CD4-positive, alpha-beta T cell treated with Interleukin-1 beta for 1 hour (primary cell): Measurements from ENCODE around the gene HNRNPUL1.
A peak's percentile ranks its signal among the peaks of the same experiment; 100 is the strongest.

ENCODE experiments used
- DNase-seq, 2 donors: peaks; one replicate each; pipeline ENCODE4 v3.0.0-alpha.2; 2020 to 2022

HNRNPUL1 gene

DNA sequence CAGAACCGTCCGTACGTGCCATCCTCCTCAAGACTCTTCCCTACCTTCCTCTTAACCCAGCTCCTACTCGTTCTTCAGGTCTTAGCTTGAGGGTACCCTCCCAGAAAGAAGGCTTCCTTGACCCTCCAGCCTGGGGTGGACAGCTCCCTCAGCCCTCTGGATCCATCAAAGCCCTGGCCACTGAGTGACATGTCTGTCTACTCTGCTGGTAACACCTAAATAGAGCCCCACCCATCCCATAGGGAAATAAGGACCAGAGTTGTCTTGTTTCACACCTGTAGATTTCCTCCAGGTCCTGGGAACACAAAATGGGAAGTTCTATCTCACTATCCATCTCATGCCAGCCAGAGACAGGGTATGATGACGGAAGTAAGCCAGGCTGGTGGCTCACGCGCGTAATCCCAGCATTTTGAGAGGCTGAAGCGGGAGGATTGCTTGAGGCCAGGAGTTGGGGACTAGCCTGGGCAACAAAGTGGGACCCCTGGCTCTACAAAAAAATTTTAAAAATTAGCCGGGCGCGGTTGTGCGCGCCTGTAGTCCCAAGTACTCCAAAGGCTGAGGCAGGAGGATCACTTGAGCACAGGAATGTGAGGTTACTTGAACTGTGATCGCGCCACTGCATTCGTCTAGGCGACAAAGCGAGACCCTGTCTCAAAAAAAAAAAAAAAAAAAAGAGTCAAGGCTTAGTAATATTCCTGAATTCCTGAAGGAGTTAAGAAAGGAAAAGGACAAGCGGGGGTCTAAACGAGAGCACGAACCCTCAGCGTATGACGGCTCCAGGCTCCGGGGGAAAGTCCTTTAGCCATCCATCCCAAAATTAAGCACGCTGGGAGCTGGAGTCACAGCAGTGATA, 45.2 kb downstream of the HNRNPUL1 start:
- no peak for DNase-seq

GRCh38 chr19:41310033-41310831, 46.1 kb downstream of the HNRNPUL1 start, which contains the start of gene CCDC97:
Gene CCDC97, plus strand, starts transcription at chr19:41310172. Its CDS starts 139 bp downstream, at chr19:41310311.
- DNase-seq: peak; percentile 89 to 90

GRCh38 chr19:41311072-41311471, 46.9 kb downstream of the HNRNPUL1 start:
- no peak for DNase-seq

DNA sequence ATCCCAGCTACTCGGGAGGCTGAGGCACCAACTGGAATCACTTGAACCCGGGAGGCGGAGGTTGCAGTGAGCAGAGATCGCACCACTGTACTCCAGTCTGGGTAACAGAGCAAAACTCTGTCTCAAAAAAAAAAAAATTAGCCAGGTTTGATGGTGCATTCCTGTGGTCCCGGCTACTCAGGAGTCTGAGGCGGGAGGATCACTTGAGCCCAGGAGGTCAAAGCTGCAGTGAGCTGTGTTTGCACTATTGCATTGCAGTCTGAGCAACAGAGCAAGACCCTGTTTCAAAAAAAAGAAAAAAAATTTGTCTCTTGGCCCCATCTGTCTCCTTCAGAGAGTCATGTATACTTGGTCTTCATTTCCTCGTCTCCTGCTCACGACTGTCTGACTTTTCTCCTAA, 47.4 kb downstream of the HNRNPUL1 start:
- DNase-seq: no peak

- no peak for DNase-seq
Measured at GRCh38 chr19:41316306-41316920, 52.2 kb downstream of the HNRNPUL1 start.

DNA sequence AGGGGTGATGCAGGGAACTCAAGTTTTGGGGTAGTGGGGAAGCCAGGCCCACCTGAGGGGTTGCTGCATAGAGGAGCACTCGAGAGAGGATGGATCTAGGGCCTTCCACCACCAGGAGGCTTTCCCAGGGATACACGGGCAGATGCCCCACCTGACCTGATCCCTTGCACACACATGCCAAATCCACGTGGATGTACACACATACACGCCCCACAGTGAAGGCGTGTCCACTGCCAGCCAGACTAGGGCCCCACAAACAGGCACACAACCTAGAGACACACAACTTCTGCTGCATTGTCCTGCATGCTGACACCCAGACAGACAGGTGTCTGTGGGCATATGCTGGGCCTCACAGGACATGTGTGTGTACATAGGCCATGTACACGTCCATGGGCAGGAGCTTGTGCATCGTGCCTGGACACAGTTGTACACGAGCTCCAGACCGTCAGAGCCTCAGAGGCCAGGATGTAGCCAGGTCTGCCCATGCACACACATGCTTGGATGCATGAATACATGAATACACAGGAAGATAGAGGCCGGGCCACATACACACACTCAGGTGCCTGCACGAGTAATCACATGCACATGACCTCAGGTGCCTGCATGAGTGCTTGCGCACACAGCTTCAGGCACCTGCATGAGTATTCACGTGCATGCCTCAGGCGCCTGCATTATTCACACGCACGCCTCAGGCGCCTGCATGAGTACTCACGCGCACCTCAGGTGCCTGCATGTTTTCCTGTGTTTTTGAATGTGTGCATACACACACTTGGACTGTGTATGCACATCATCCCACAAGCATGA, 54.7 kb downstream of the HNRNPUL1 start:
- DNase-seq: no peak

- DNase-seq: no peak
Measured at GRCh38 chr19:41319500-41320184, 55.5 kb downstream of the HNRNPUL1 start.

- DNase-seq: no peak
Measured at GRCh38 chr19:41320185-41320518, 56.0 kb downstream of the HNRNPUL1 start.

DNA sequence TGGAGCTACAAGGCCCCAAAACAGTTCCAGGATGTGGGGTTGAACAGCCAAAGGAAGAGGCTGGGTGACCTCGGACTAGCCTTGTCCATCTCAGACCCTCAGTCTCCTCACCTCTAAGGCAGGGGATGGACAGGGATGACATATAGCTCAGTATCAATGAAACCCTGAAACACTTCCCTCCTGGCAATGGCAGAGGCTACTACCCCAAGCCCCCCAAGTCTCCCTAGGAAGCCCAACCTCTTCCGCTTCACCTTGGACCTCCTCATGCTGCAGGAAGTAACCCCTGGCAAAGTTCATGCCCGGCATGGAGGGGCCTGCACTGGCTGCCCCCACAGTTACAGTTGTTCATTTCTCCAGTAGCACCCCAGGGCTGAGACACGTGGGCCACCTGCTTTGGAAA, 56.4 kb downstream of the HNRNPUL1 start:
- no peak for DNase-seq

- no peak for DNase-seq
Measured at GRCh38 chr19:41321204-41321599, 57.0 kb downstream of the HNRNPUL1 start.

DNA sequence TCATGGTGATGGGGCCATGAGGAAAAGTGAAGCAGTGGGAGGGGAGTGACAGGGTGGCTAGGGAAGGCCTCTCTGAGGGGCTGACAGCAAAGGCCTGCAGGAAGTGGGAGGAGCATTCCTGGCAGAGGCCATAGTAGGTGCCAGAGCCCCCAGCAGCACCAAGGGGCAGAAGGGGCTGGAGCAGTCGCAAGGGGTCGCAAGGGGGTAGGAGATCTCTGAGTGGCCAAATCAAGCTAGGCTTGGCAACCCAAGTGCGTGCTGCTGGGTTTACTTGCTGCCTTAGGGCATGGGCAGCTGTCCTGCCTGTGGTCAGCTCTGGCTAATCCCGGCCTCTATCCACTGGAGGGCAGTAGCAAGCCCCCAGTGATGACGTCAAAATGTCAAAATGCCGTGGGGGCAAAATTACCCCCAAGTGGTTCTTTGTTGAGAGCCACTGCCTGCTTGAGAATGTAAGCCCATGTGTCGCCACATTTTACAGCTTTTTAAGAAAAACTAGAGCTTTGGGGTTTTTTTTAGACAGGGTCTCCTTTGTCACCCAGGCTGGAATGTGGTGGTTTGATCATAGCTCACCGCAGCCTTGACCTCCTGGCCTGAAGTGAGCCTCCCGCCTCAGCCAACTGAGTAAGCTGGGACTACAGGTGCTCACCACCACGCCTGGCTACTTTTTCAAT, 57.6 kb downstream of the HNRNPUL1 start:
- DNase-seq: no peak

- DNase-seq: no peak
Measured at GRCh38 chr19:41322451-41322850, 58.3 kb downstream of the HNRNPUL1 start.

DNA sequence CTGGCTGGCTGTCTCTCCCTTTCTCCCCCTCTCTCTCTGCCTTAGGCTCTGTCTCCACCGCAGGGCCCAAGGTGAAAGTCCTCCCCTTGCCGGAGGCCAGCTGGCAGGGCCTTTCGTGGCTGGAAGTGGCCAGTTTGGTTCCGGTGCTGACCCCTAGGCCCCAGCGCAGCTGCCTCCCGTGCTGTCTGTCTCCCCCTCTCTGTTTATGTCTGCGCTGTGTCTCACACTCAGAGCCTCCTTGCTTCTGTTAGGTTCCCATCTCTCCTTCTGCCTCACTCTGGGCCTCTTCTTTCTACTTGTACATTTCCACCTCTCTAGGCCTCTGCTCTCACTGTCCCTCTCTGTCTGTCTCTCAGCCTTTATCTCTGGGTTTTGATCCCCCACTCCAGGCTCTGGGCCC, 58.9 kb downstream of the HNRNPUL1 start:
- no peak for DNase-seq

DNA sequence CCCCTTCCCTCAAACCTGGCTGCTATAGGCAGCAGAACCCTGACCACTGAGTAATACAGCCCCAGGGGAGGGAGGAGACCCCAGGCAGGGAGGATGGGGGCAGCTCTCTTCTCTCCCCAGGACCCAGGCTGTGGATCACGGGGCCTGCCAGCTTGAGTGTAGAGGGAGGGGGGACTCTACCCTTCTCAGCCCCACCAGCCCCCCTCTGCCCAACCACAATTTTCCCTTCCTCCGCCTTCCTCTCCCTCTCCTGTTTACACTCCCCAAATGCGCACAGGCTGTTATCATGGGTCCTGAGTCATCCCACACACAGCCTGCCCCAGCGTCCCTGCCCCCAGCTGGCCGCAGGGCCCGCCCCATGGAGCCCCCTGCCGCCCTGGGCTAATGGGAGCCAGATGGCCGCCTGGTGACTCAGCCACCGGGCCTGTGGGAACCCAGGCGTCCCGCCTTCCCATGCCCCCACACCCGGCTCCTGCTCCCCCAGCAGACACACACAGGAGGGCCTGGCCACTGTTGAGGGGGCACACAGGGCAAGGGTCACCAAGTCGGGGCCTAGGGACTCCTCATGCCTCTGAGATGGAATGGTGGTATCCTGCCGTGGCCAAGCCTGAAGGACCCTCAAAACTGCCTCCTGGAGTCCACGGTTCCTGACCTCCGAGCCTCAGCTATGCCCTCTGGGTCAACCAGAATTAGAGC, 59.4 kb downstream of the HNRNPUL1 start:
- peak in 1 of 2 donors; percentile 49 for DNase-seq

- no peak for DNase-seq
Measured at GRCh38 chr19:41324231-41324702, 60.1 kb downstream of the HNRNPUL1 start.

DNA sequence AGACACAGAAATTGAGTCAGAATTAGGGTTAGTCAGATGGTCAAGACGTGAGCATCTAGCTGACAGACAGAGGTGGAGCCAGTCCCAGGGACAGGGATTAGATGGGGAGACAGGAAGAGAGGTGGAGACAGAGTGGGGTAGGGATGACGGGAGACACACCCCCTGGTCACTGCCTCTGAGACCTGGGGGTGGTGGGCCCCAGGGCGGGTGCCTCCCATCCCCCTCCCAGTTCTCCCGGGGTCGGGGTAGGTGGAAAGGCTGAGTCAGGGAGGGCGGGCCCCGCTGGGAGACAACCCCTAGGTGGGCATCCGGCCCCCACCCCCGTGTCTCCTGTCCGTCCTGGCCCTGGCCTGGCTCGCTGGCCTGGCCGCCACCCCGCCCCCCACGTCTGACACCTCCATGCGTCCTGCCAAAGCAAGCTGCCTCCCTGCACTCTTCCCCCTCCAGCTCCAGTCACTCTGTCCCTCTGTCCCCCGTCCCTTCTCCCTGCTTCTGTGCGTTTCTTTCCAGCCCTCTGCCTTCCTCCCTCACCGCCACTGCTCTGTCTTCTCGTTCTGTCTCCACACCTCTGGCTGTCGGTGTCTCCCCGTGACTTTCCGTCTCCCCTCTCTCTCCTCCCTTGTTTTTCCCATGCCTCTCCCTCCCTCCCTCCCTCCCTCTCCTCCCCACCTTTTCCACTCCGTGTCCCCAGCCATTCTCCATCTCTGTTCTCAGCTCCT, 60.9 kb downstream of the HNRNPUL1 start:
- DNase-seq: peak in 1 of 2 donors; percentile 48

- no peak for DNase-seq
Measured at GRCh38 chr19:41325640-41325946, 61.4 kb downstream of the HNRNPUL1 start.

GRCh38 chr19:41325947-41326706, 62.0 kb downstream of the HNRNPUL1 start:
- DNase-seq: peak; percentile 28 to 63

GRCh38 chr19:41327076-41327575, 63.0 kb downstream of the HNRNPUL1 start:
- DNase-seq: no peak
